ENCODE data around the gene CYTH1. TPM values are rescaled to one million over a fixed set of nuclear protein-coding genes. Genes with fewer than 3 reads are reported as not detected.

Gene CYTH1
- total RNA-seq, 2 experiments from 2014 or later: 73.0 to 148 TPM

DNA sequence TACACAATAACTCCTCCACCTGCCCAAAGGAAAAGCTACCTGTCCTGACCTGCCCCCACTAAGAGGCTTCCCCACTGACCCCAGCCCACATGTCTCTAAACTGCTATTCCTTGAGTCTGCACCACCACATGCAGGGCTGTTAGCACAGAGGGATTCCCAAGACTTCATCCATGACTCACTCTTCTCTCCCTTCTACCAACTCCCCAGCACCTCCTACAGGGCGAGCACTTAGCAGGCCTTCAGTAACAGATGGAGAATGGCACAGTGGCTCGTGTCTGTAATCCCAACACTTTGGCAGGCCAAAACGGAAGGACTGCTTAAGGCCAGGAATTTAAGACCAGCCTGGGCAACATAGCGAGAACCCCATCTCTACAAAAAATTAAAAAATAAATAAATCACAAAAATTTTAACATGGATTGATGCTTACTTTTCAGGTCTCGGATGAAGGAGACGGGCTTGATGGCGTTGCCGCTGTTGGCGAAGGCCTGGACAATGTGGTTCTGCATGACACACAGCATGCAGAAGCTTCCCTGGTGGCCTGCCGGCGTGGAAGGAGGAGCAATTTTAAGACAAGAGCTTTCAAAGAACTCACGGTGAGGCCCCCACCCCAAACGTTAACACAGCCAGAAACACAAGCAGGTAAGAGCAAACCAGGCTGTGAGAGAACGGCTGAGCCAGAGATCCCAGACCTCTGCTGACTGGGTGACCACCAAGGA is 46.6 kb upstream of the CYTH1 start:
- BruUV-seq (replicated peaks): no TSS peak
- ChIA-PET POLR2A (no interaction called here), CTCF (ENCODE audit: unreplicated experiment) (no interaction called here)
- H2AFZ ChIP-seq (ENCODE audit: low read length): no peak overlapping the region
- peaks cover 8% of the 10 kb centered on the region; the same call in 1 of the 2 replicates for H3K79me2 ChIP-seq (ENCODE audit: insufficient read depth, low read depth, low read length)
- peaks cover 10% of the 10 kb centered on the region; the same call in 1 of the 2 replicates for H4K20me1 ChIP-seq (ENCODE audit: insufficient read depth, low read length)
- H3K4me1 ChIP-seq (ENCODE audit: insufficient read depth, low read length, poor library complexity, severe bottlenecking): no peaks in the 10 kb centered on the region
- H3K9me3 ChIP-seq (ENCODE audit: low read length): no peaks in the 10 kb centered on the region
- peaks cover 98% of the 10 kb centered on the region for H3K36me3 ChIP-seq (ENCODE audit: insufficient read depth, low read length)
- DNase-seq (ENCODE audit: low spot score): no peak
- H3K4me3 ChIP-seq (ENCODE audit: low read depth, low read length, poor library complexity, severe bottlenecking): no peak overlapping the region
- no peak overlapping the region for H3K4me2 ChIP-seq (ENCODE audit: low read length)
- H3K27ac ChIP-seq (ENCODE audit: low read depth, low read length, poor library complexity, severe bottlenecking): no peak overlapping the region
- no peaks in the 10 kb centered on the region for H3K9me2 ChIP-seq (ENCODE audit: insufficient read depth, low read length)
- TF ChIP-seq EZH2phosphoT487 (IDR thresholded peaks at IDR 0.05; ENCODE audit: borderline replicate concordance, low read depth, low read length): no peak
- TF ChIP-seq, protein P1, sequence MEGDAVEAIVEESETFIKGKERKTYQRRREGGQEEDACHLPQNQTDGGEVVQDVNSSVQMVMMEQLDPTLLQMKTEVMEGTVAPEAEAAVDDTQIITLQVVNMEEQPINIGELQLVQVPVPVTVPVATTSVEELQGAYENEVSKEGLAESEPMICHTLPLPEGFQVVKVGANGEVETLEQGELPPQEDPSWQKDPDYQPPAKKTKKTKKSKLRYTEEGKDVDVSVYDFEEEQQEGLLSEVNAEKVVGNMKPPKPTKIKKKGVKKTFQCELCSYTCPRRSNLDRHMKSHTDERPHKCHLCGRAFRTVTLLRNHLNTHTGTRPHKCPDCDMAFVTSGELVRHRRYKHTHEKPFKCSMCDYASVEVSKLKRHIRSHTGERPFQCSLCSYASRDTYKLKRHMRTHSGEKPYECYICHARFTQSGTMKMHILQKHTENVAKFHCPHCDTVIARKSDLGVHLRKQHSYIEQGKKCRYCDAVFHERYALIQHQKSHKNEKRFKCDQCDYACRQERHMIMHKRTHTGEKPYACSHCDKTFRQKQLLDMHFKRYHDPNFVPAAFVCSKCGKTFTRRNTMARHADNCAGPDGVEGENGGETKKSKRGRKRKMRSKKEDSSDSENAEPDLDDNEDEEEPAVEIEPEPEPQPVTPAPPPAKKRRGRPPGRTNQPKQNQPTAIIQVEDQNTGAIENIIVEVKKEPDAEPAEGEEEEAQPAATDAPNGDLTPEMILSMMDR (conservative IDR thresholded peaks at IDR 0.05; ENCODE audit: low read length): peak; percentile 44
- intact Hi-C loops (cut with micrococcal nuclease; ENCODE audit: unreplicated experiment): no loop called here

DNA sequence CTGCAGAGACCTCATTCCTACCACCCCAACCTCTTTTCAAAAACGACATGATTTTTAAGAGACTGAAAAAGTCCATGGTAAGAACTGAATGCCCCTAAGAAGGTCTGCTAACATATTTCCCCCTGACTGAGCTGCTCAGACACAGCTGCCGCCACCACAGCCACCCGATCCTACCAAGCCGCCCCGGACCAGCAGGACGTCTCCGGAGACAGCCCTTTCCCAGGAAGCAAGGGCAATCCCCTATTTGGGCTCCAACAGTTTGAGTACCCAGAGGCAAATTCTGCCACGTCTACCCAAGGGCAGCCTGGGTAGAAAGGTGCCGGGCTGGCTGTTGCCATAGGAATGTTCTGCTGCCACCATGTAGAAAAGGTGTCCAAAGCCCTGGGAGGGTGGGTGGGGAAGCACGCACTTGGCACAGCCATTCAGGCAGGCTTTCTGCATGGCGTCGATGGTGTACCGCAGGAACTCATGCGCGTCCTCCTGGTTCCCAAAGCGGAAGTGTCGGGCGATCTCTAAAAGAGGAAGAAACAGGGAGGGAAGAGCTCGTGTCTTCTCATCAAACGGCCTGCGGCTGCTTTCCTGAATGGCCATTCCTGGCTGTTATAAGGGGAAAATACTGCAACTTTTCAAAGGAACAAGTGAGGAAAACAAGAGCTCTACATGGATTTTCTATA is 44.9 kb upstream of the CYTH1 start:
- intact Hi-C loops (cut with micrococcal nuclease; ENCODE audit: unreplicated experiment): no loop called here
- POLR2A ChIA-PET: interaction anchor here (0.5 to 0.6 kb wide), 2 partner anchors 48 to 100 kb away, joined by 5 to 7 read pairs; no protein-coding TSS in a partner anchor
- DNase-seq (ENCODE audit: low spot score): no peak
- Histone ChIP-seq H3K79me2 (ENCODE audit: insufficient read depth, low read depth, low read length) (peaks cover 8% of the 10 kb centered on the region; the same call in 1 of the 2 replicates), H3K27ac (ENCODE audit: low read depth, low read length, poor library complexity, severe bottlenecking) (no peak overlapping the region), H4K20me1 (ENCODE audit: insufficient read depth, low read length) (peaks cover 10% of the 10 kb centered on the region; the same call in 1 of the 2 replicates), H3K36me3 (ENCODE audit: insufficient read depth, low read length) (peaks cover 96% of the 10 kb centered on the region), H3K4me2 (ENCODE audit: low read length) (no peak overlapping the region), H3K9me3 (ENCODE audit: low read length) (no peaks in the 10 kb centered on the region), H3K9me2 (ENCODE audit: insufficient read depth, low read length) (no peaks in the 10 kb centered on the region), H3K4me3 (ENCODE audit: low read depth, low read length, poor library complexity, severe bottlenecking) (no peak overlapping the region), H2AFZ (ENCODE audit: low read length) (no peak overlapping the region), H3K4me1 (ENCODE audit: insufficient read depth, low read length, poor library complexity, severe bottlenecking) (no peaks in the 10 kb centered on the region)
- CTCF ChIA-PET (ENCODE audit: unreplicated experiment): no interaction called here
- no TSS peak for BruUV-seq (replicated peaks)
- TF ChIP-seq EZH2phosphoT487 (IDR thresholded peaks at IDR 0.05; ENCODE audit: borderline replicate concordance, low read depth, low read length): no peak
- TF ChIP-seq, protein P1 (conservative IDR thresholded peaks at IDR 0.05; ENCODE audit: low read length): no peak

All from OCI-LY7 (cell line).